ENCODE measurements around the gene SPNS2.

- TF ChIP-seq EZH2phosphoT487 (IDR thresholded peaks at IDR 0.05; ENCODE audit: borderline replicate concordance), result no peak
- no peak for TF ChIP-seq CTCF (conservative IDR thresholded peaks at IDR 0.05; ENCODE audit: low read length)
Measured at GRCh38 chr17:4576729-4577322, 78.1 kb downstream of the SPNS2 start.
